Naive thymus-derived CD8-positive, alpha-beta T cell (primary cell): Measurements from ENCODE around the gene SRCIN1. TPM values are rescaled to one million over a fixed set of nuclear protein-coding genes. Genes with fewer than 3 reads are reported as not detected.

ENCODE experiments used
- ATAC-seq, 2 donors: fragments of 150-1000 bp; cut with Tn5 transposase in 1 of 2; sonication (Bioruptor Pico), chemical (Tn5 transposase) in 1 of 2; 1 replicate in 1 of 2; 2 replicates in 1 of 2; pipeline ENCODE4 v1.10.0; 2021; ENCODE audit warnings: mild to moderate bottlenecking in 2 of 2, moderate library complexity in 2 of 2
- POLR2A ChIA-PET: fragments of 350-600 bp; sonication (Branson Sonifier 250); formaldehyde crosslinking; loops from one replicate; lab custom pipeline; 2021; ENCODE audit warnings: antibody characterized with exemption; lab: Charles Lee
- DNase-seq, 10 donors: peaks; one replicate each; pipeline versions ENCODE4 v3.0.0 to v3.0.0-alpha.2; 2020 to 2022
- H3K27ac Mint-ChIP-seq, 10 donors: one replicate each; pipeline ENCODE4 v1.8.0; 2020 to 2022; ENCODE audit warnings: mild to moderate bottlenecking in 10 of 10, mixed read lengths in 10 of 10, moderate library complexity in 4 of 10, inconsistent platforms in 1 of 10
- H3K27me3 Mint-ChIP-seq, 5 donors: one replicate each; pipeline ENCODE4 v1.8.0; 2021 to 2022; ENCODE audit warnings: mixed read lengths in 5 of 5
- H3K36me3 Mint-ChIP-seq, 3 donors: one replicate each; pipeline ENCODE4 v1.8.0; 2020 to 2022; ENCODE audit warnings: mixed read lengths in 3 of 3, mild to moderate bottlenecking in 2 of 3, inconsistent platforms in 1 of 3
- H3K4me1 Mint-ChIP-seq, 4 donors: one replicate each; pipeline ENCODE4 v1.8.0; 2021 to 2022; ENCODE audit warnings: mixed read lengths in 4 of 4
- H3K4me3 Mint-ChIP-seq, 10 donors: one replicate each; pipeline ENCODE4 v1.8.0; 2020 to 2022; ENCODE audit warnings: mild to moderate bottlenecking in 10 of 10, mixed read lengths in 10 of 10, moderate library complexity in 6 of 10, inconsistent platforms in 1 of 10
- H3K9me3 Mint-ChIP-seq, 9 donors: one replicate each; pipeline ENCODE4 v1.8.0; 2020 to 2022; ENCODE audit warnings: mixed read lengths in 9 of 9, mild to moderate bottlenecking in 3 of 9, inconsistent platforms in 1 of 9, moderate library complexity in 1 of 9
- polyA plus RNA-seq, 3 donors: library from polyadenylated mRNA; unstranded; fragments of 300-500 nt; fragmentation: Illumina TruSeq; gene quantifications; one replicate each; pipeline ENCODE4 v1.2.3, GENCODE V29; 2021
- total RNA-seq, 8 experiments: library from RNA in 2 of 8; stranded (reverse) in 2 of 8; gene quantifications; one replicate each; pipeline ENCODE4 v1.2.3 and lab custom pipeline; 2021 to 2026

SRCIN1 gene
- total and polyA plus RNA-seq, 5 experiments from 2014 or later, result 0.16 to 0.60 TPM; not detected in 3

GRCh38 chr17:38554430-38555350 is 51.1 kb downstream of the SRCIN1 start:
- no peaks in the 10 kb centered on the region for H3K36me3 Mint-ChIP-seq
- no peak overlapping the region for H3K4me3 Mint-ChIP-seq
- no peaks in the 10 kb centered on the region for H3K9me3 Mint-ChIP-seq
- ATAC-seq (no peak), DNase-seq (no peak)
- peaks cover 0 to 11% (median 8%) of the 10 kb centered on the region in 5 donors for H3K27me3 Mint-ChIP-seq
- POLR2A ChIA-PET, result no interaction called here
- H3K4me1 Mint-ChIP-seq, result peaks cover 10 to 15% (median 13%) of the 10 kb centered on the region in 4 donors
- H3K27ac Mint-ChIP-seq, result no peak overlapping the region

- H3K4me3 Mint-ChIP-seq, result no peak overlapping the region
- no peaks in the 10 kb centered on the region for H3K36me3 Mint-ChIP-seq
- no peak for ATAC-seq
- H3K27ac Mint-ChIP-seq, result no peak overlapping the region
- POLR2A ChIA-PET, result interaction anchor here (0.5 kb wide), 1 partner anchor 104 kb away, joined by 3 read pairs; no protein-coding TSS in a partner anchor
- H3K4me1 Mint-ChIP-seq, result no peaks in the 10 kb centered on the region
- H3K9me3 Mint-ChIP-seq, result no peaks in the 10 kb centered on the region
- H3K27me3 Mint-ChIP-seq, result peaks cover 0 to 15% (median 11%) of the 10 kb centered on the region in 5 donors
- DNase-seq, result no peak
These were observed 53.4 kb downstream of the SRCIN1 start for GRCh38 chr17:38552343-38552742.

- no peak overlapping the region for H3K4me3 Mint-ChIP-seq
- ATAC-seq (no peak), DNase-seq (no peak)
- H3K9me3 Mint-ChIP-seq, result no peaks in the 10 kb centered on the region
- H3K4me1 Mint-ChIP-seq, result no peaks in the 10 kb centered on the region
- no peak overlapping the region for H3K27ac Mint-ChIP-seq
- POLR2A ChIA-PET, result no interaction called here
- no peaks in the 10 kb centered on the region for H3K36me3 Mint-ChIP-seq
- H3K27me3 Mint-ChIP-seq, result peaks cover 0 to 22% (median 18%) of the 10 kb centered on the region in 5 donors
These were observed 54.6 kb downstream of the SRCIN1 start for GRCh38 chr17:38551121-38551520.

GRCh38 chr17:38550661-38551060 is 55.1 kb downstream of the SRCIN1 start:
- Mint-ChIP-seq H3K27ac (no peak overlapping the region), H3K4me3 (no peak overlapping the region), H3K4me1 (no peaks in the 10 kb centered on the region), H3K9me3 (no peaks in the 10 kb centered on the region), H3K27me3 (peaks cover 0 to 24% (median 18%) of the 10 kb centered on the region in 5 donors), H3K36me3 (no peaks in the 10 kb centered on the region)
- no peak for ATAC-seq
- no peak for DNase-seq
- POLR2A ChIA-PET, result no interaction called here

- no peak for DNase-seq
- Mint-ChIP-seq H3K27ac (peak overlapping the region in 1 of 10 donors; percentile 18), H3K9me3 (no peaks in the 10 kb centered on the region), H3K4me1 (no peaks in the 10 kb centered on the region), H3K36me3 (no peaks in the 10 kb centered on the region), H3K4me3 (no peak overlapping the region), H3K27me3 (peaks cover 0 to 22% (median 16%) of the 10 kb centered on the region in 5 donors)
- no peak for ATAC-seq
- POLR2A ChIA-PET, result interaction anchor here (0.5 kb wide), 1 partner anchor 122 kb away, joined by 3 read pairs; no protein-coding TSS in a partner anchor
These were observed 56.5 kb downstream of the SRCIN1 start for GRCh38 chr17:38549285-38549684.

GRCh38 chr17:38547444-38547843 is 58.3 kb downstream of the SRCIN1 start:
- no peak for DNase-seq
- Mint-ChIP-seq H3K27me3 (peaks cover 0 to 29% (median 21%) of the 10 kb centered on the region in 5 donors), H3K36me3 (no peaks in the 10 kb centered on the region), H3K4me3 (no peak overlapping the region), H3K9me3 (no peaks in the 10 kb centered on the region), H3K27ac (no peak overlapping the region), H3K4me1 (no peaks in the 10 kb centered on the region)
- ATAC-seq, result no peak
- POLR2A ChIA-PET, result no interaction called here

GRCh38 chr17:38546396-38546795 is 59.4 kb downstream of the SRCIN1 start:
- H3K4me1 Mint-ChIP-seq, result no peaks in the 10 kb centered on the region
- H3K36me3 Mint-ChIP-seq, result no peaks in the 10 kb centered on the region
- H3K9me3 Mint-ChIP-seq, result no peaks in the 10 kb centered on the region
- DNase-seq, result peak in 1 of 10 donors; percentile 13
- no peak for ATAC-seq
- POLR2A ChIA-PET, result no interaction called here
- H3K27ac Mint-ChIP-seq, result no peak overlapping the region
- H3K4me3 Mint-ChIP-seq, result no peak overlapping the region
- H3K27me3 Mint-ChIP-seq, result peaks cover 0 to 29% (median 21%) of the 10 kb centered on the region in 5 donors

GRCh38 chr17:38545531-38546225 is 60.1 kb downstream of the SRCIN1 start:
- peak in 1 of 10 donors; percentile 49 for DNase-seq
- Mint-ChIP-seq H3K36me3 (no peaks in the 10 kb centered on the region), H3K27me3 (peaks cover 0 to 29% (median 19%) of the 10 kb centered on the region in 5 donors), H3K27ac (no peak overlapping the region), H3K4me1 (no peaks in the 10 kb centered on the region), H3K4me3 (no peak overlapping the region), H3K9me3 (no peaks in the 10 kb centered on the region)
- POLR2A ChIA-PET, result no interaction called here
- no peak for ATAC-seq

- H3K9me3 Mint-ChIP-seq, result no peaks in the 10 kb centered on the region
- H3K4me3 Mint-ChIP-seq, result no peak overlapping the region
- ATAC-seq (no peak), DNase-seq (peak in 1 of 10 donors; percentile 50)
- no peak overlapping the region for H3K27ac Mint-ChIP-seq
- no peaks in the 10 kb centered on the region for H3K4me1 Mint-ChIP-seq
- no peaks in the 10 kb centered on the region for H3K36me3 Mint-ChIP-seq
- H3K27me3 Mint-ChIP-seq, result peaks cover 0 to 26% (median 20%) of the 10 kb centered on the region in 5 donors
- POLR2A ChIA-PET, result interaction anchor here (0.6 kb wide), 1 partner anchor 160 kb away, joined by 10 read pairs; no protein-coding TSS in a partner anchor
These were observed 60.9 kb downstream of the SRCIN1 start for GRCh38 chr17:38544839-38545209.

- Mint-ChIP-seq H3K4me1 (no peaks in the 10 kb centered on the region), H3K4me3 (no peak overlapping the region), H3K27ac (no peak overlapping the region), H3K36me3 (no peaks in the 10 kb centered on the region), H3K9me3 (no peaks in the 10 kb centered on the region), H3K27me3 (peaks cover 0 to 21% (median 16%) of the 10 kb centered on the region in 5 donors)
- no peak for ATAC-seq
- peak in 1 of 10 donors; percentile 36 for DNase-seq
- POLR2A ChIA-PET, result interaction anchor here (0.6 kb wide), 1 partner anchor 159 kb away, joined by 10 read pairs; no protein-coding TSS in a partner anchor
These were observed 61.4 kb downstream of the SRCIN1 start for GRCh38 chr17:38544175-38544838.

- H3K36me3 Mint-ChIP-seq, result no peaks in the 10 kb centered on the region
- no peak overlapping the region for H3K27ac Mint-ChIP-seq
- H3K4me3 Mint-ChIP-seq, result no peak overlapping the region
- H3K4me1 Mint-ChIP-seq, result no peaks in the 10 kb centered on the region
- peaks cover 0 to 20% (median 16%) of the 10 kb centered on the region in 5 donors for H3K27me3 Mint-ChIP-seq
- DNase-seq (no peak), ATAC-seq (no peak)
- H3K9me3 Mint-ChIP-seq, result no peaks in the 10 kb centered on the region
- POLR2A ChIA-PET, result no interaction called here
These were observed 62.2 kb downstream of the SRCIN1 start for GRCh38 chr17:38543403-38544174.

- H3K9me3 Mint-ChIP-seq, result no peaks in the 10 kb centered on the region
- H3K4me1 Mint-ChIP-seq, result no peaks in the 10 kb centered on the region
- peaks cover 0 to 20% (median 16%) of the 10 kb centered on the region in 5 donors for H3K27me3 Mint-ChIP-seq
- no peak overlapping the region for H3K4me3 Mint-ChIP-seq
- no peak for DNase-seq
- no peak overlapping the region for H3K27ac Mint-ChIP-seq
- no peaks in the 10 kb centered on the region for H3K36me3 Mint-ChIP-seq
- ATAC-seq, result no peak
- POLR2A ChIA-PET, result no interaction called here
These were observed 63.5 kb downstream of the SRCIN1 start for GRCh38 chr17:38542286-38542685.
